M059J (cell line): ENCODE measurements around the gene CERS6. TPM values are rescaled to one million over a fixed set of nuclear protein-coding genes. Genes with fewer than 3 reads are reported as not detected.

Source experiments
- DNase-seq: peaks from one replicate; pipeline ENCODE4 v3.0.0-alpha.2; 2012; ENCODE audit warnings: low read depth
- total RNA-seq: library from RNA; depleted of rRNA; stranded (reverse); fragments of >200 nt; shearing (Covaris generic); gene quantifications from 2 replicates; pipeline ENCODE4 v1.2.3, GENCODE V29; 2014

The CERS6 gene
- total RNA-seq, 1 experiment from 2014 or later, result 22.8 TPM

- no peak for DNase-seq
Observed at GRCh38 chr2:168443818-168444217, 12.3 kb upstream of the CERS6 start.

- no peak for DNase-seq
Observed at GRCh38 chr2:168445960-168446359, 10.1 kb upstream of the CERS6 start.

GRCh38 chr2:168448980-168449379 is 7.1 kb upstream of the CERS6 start:
- DNase-seq, result no peak

- DNase-seq, result no peak
Observed at GRCh38 chr2:168449419-168449818, 6.7 kb upstream of the CERS6 start.

- no peak for DNase-seq
Observed at GRCh38 chr2:168450171-168450570, 5.9 kb upstream of the CERS6 start.

GRCh38 chr2:168450732-168451131 is 5.3 kb upstream of the CERS6 start:
- DNase-seq, result no peak

- no peak for DNase-seq
Observed at GRCh38 chr2:168452781-168453180, 3.3 kb upstream of the CERS6 start.

GRCh38 chr2:168453404-168453803 is 2.7 kb upstream of the CERS6 start:
- DNase-seq, result no peak

- peak; percentile 5 for DNase-seq
Observed at GRCh38 chr2:168454737-168455644, 1.1 kb upstream of the CERS6 start.

GRCh38 chr2:168456521-168457189 is 583 bp downstream of the CERS6 start:
- peak; percentile 47 for DNase-seq

GRCh38 chr2:168457190-168457895 is 1.3 kb downstream of the CERS6 start:
- DNase-seq, result no peak

- DNase-seq, result no peak
Observed at GRCh38 chr2:168458139-168458538, 2.1 kb downstream of the CERS6 start.

- DNase-seq, result no peak
Observed at GRCh38 chr2:168459256-168459655, 3.2 kb downstream of the CERS6 start.

GRCh38 chr2:168460571-168460970 is 4.5 kb downstream of the CERS6 start:
- no peak for DNase-seq

GRCh38 chr2:168461178-168461941 is 5.3 kb downstream of the CERS6 start:
- no peak for DNase-seq

- DNase-seq, result no peak
Observed at GRCh38 chr2:168461942-168462331, 5.9 kb downstream of the CERS6 start.

GRCh38 chr2:168462543-168463045 is 6.5 kb downstream of the CERS6 start:
- DNase-seq, result peak; percentile 12

GRCh38 chr2:168465594-168465993 is 9.5 kb downstream of the CERS6 start:
- DNase-seq, result no peak

GRCh38 chr2:168466190-168466737 is 10.2 kb downstream of the CERS6 start:
- no peak for DNase-seq

- DNase-seq, result no peak
Observed at GRCh38 chr2:168466834-168467565, 10.9 kb downstream of the CERS6 start.
